HEK293 (cell line): ENCODE results near the gene CNTN4.

ENCODE experiments used
- BCL11A ChIP-seq: fragments of 450-650 bp; formaldehyde crosslinking; IDR thresholded peaks from 2 replicates; pipeline ENCODE4 v1.5.1; 2016; ENCODE audit warnings: low read depth, missing biosample characterization, missing genetic modification characterization
- BCL6B ChIP-seq: fragments of 450-650 bp; formaldehyde crosslinking; IDR thresholded peaks from 2 replicates; pipeline ENCODE4 v1.5.1; 2017; ENCODE audit warnings: missing biosample characterization, missing genetic modification characterization
- CTCF ChIP-seq: fragments of 450-650 bp; formaldehyde crosslinking; IDR thresholded peaks from 2 replicates; pipeline ENCODE4 v1.5.1; 2016; ENCODE audit warnings: missing biosample characterization, missing genetic modification characterization
- REST ChIP-seq: fragments of 450-650 bp; formaldehyde crosslinking; IDR thresholded peaks from 2 replicates; pipeline ENCODE4 v1.5.1; 2016; ENCODE audit warnings: missing biosample characterization, missing genetic modification characterization
- SCRT2 ChIP-seq: fragments of 450-650 bp; formaldehyde crosslinking; IDR thresholded peaks from 2 replicates; pipeline ENCODE4 v1.5.1; 2016; ENCODE audit warnings: missing biosample characterization, missing genetic modification characterization
- ZNF423 ChIP-seq: fragments of 450-650 bp; formaldehyde crosslinking; IDR thresholded peaks from 2 replicates; pipeline ENCODE4 v1.5.1; 2016; ENCODE audit warnings: missing biosample characterization, missing genetic modification characterization
- ZNF510 ChIP-seq: fragments of 450-650 bp; formaldehyde crosslinking; IDR thresholded peaks from 2 replicates; pipeline ENCODE4 v1.5.1; 2018; ENCODE audit warnings: mild to moderate bottlenecking, missing genetic modification characterization, missing biosample characterization; ENCODE audit not compliant: insufficient replicate concordance
- ZNF555 ChIP-seq: fragments of 450-650 bp; formaldehyde crosslinking; conservative IDR thresholded peaks from 2 replicates; pipeline ENCODE4 v1.5.1; 2017; ENCODE audit warnings: missing biosample characterization, mild to moderate bottlenecking, missing genetic modification characterization, inconsistent platforms
- ZNF785 ChIP-seq: fragments of 450-650 bp; formaldehyde crosslinking; IDR thresholded peaks from 2 replicates; pipeline ENCODE4 v1.5.1; 2016; ENCODE audit warnings: missing biosample characterization, missing genetic modification characterization
- ZNF843 ChIP-seq: fragments of 450-650 bp; formaldehyde crosslinking; IDR thresholded peaks from 2 replicates; pipeline ENCODE4 v1.5.1; 2016; ENCODE audit warnings: missing biosample characterization, missing genetic modification characterization
- TF ChIP-seq, protein P1 (sequence below): sonication (generic); formaldehyde crosslinking; IDR thresholded peaks from 2 replicates; pipeline ENCODE4 v1.8.1; 2022; ENCODE audit warnings: mild to moderate bottlenecking, moderate library complexity, missing genetic modification reagents

- TF ChIP-seq ZNF555 (tag by site-specific recombination) (no peak), REST (no peak), ZNF510 (tag by site-specific recombination) (no peak), SCRT2 (tag by site-specific recombination) (no peak), BCL6B (tag by site-specific recombination) (no peak), CTCF (tag by site-specific recombination) (no peak), ZNF423 (tag by site-specific recombination) (no peak), ZNF785 (tag by site-specific recombination) (no peak), BCL11A (tag by site-specific recombination) (no peak), ZNF843 (tag by site-specific recombination) (no peak)
- TF ChIP-seq, protein P1, sequence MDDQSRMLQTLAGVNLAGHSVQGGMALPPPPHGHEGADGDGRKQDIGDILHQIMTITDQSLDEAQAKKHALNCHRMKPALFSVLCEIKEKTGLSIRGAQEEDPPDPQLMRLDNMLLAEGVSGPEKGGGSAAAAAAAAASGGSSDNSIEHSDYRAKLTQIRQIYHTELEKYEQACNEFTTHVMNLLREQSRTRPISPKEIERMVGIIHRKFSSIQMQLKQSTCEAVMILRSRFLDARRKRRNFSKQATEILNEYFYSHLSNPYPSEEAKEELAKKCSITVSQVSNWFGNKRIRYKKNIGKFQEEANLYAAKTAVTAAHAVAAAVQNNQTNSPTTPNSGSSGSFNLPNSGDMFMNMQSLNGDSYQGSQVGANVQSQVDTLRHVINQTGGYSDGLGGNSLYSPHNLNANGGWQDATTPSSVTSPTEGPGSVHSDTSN (CRISPR knock-in tag) = no peak
Observed at GRCh38 chr3:3037156-3037555, 938.5 kb downstream of the CNTN4 start.
